Measurements from ENCODE around the gene PCSK6.
"Not testable (repeated sequence)": the region's sequence is repeated elsewhere in the genome, so short reads cannot be mapped to it uniquely, and the experiment has no call there.

Gene PCSK6

GRCh38 chr15:101429646-101430045 lies 59.9 kb downstream of the PCSK6 start:
- no peak for DNase-seq (ENCODE audit: low read depth)

GRCh38 chr15:101429191-101429590 lies 60.3 kb downstream of the PCSK6 start:
- DNase-seq (ENCODE audit: low read depth): no peak

GRCh38 chr15:101428758-101429157 lies 60.7 kb downstream of the PCSK6 start:
- no peak for DNase-seq (ENCODE audit: low read depth)

- DNase-seq (ENCODE audit: low read depth): no peak
These were observed 61.7 kb downstream of the PCSK6 start for GRCh38 chr15:101427606-101428487.

- DNase-seq (ENCODE audit: low read depth): no peak
These were observed 62.7 kb downstream of the PCSK6 start for GRCh38 chr15:101426761-101427333.

GRCh38 chr15:101425787-101426365 lies 63.6 kb downstream of the PCSK6 start:
- DNase-seq (ENCODE audit: low read depth): no peak

GRCh38 chr15:101424984-101425383 lies 64.5 kb downstream of the PCSK6 start:
- no peak for DNase-seq (ENCODE audit: low read depth)

- DNase-seq (ENCODE audit: low read depth): no peak
These were observed 69.3 kb downstream of the PCSK6 start for GRCh38 chr15:101420232-101420631.

GRCh38 chr15:101416475-101416874 lies 73.0 kb downstream of the PCSK6 start:
- DNase-seq (ENCODE audit: low read depth): not testable (repeated sequence)

- DNase-seq (ENCODE audit: low read depth): no peak
These were observed 76.3 kb downstream of the PCSK6 start for GRCh38 chr15:101413239-101413638.

GRCh38 chr15:101411581-101411980 lies 77.9 kb downstream of the PCSK6 start:
- no peak for DNase-seq (ENCODE audit: low read depth)

GRCh38 chr15:101411085-101411484 lies 78.4 kb downstream of the PCSK6 start:
- DNase-seq (ENCODE audit: low read depth): no peak

GRCh38 chr15:101410612-101411011 lies 78.9 kb downstream of the PCSK6 start:
- DNase-seq (ENCODE audit: low read depth): no peak

GRCh38 chr15:101409621-101410020 lies 79.9 kb downstream of the PCSK6 start:
- DNase-seq (ENCODE audit: low read depth): no peak

GRCh38 chr15:101407966-101408775 lies 81.3 kb downstream of the PCSK6 start:
- DNase-seq (ENCODE audit: low read depth): no peak

GRCh38 chr15:101407439-101407838 lies 82.1 kb downstream of the PCSK6 start:
- DNase-seq (ENCODE audit: low read depth): no peak

GRCh38 chr15:101406526-101407195 lies 82.8 kb downstream of the PCSK6 start:
- no peak for DNase-seq (ENCODE audit: low read depth)

- no peak for DNase-seq (ENCODE audit: low read depth)
These were observed 83.5 kb downstream of the PCSK6 start for GRCh38 chr15:101406036-101406435.

- DNase-seq (ENCODE audit: low read depth): no peak
These were observed 85.3 kb downstream of the PCSK6 start for GRCh38 chr15:101404245-101404644.

GRCh38 chr15:101402883-101403282 lies 86.6 kb downstream of the PCSK6 start:
- not testable (repeated sequence) for DNase-seq (ENCODE audit: low read depth)

GRCh38 chr15:101401286-101401685 lies 88.2 kb downstream of the PCSK6 start:
- DNase-seq (ENCODE audit: low read depth): no peak

GRCh38 chr15:101399431-101399830 lies 90.1 kb downstream of the PCSK6 start:
- no peak for DNase-seq (ENCODE audit: low read depth)
